Kidney (tissue), 14 donors: ENCODE data around the gene DYNC1LI2. TPM values are rescaled to one million over a fixed set of nuclear protein-coding genes. Genes with fewer than 3 reads are reported as not detected.

ENCODE experiments used
- DNase-seq, 5 donors: peaks; one replicate each; pipeline ENCODE4 v3.0.0-alpha.2; 2013 to 2020
- FAIRE-seq: peaks from 2 replicates; lab custom pipeline; 2012; peaks lifted over from hg19 to GRCh38; lab: Jason Lieb, UNC
- H3K27ac ChIP-seq, 2 donors: one replicate each; pipeline ENCODE4 v1.7.0; 2013; ENCODE audit warnings: low read depth in 2 of 2, low read length in 2 of 2, inconsistent platforms in 1 of 2
- H3K27me3 ChIP-seq: one replicate; pipeline ENCODE4 v1.7.1; 2013; ENCODE audit warnings: low read length, inconsistent platforms; ENCODE audit not compliant: control insufficient read depth, insufficient read depth
- H3K36me3 ChIP-seq, 3 donors: one replicate each; pipeline versions ENCODE4 v1.7.0 to v1.7.1; 2013; ENCODE audit warnings: low read length in 3 of 3, control low read depth in 1 of 3, inconsistent platforms in 1 of 3; ENCODE audit not compliant: insufficient read depth in 3 of 3, control insufficient read depth in 2 of 3
- H3K4me1 ChIP-seq, 3 donors: one replicate each; pipeline versions ENCODE4 v1.7.0 to v1.7.1; 2013; ENCODE audit warnings: low read length in 3 of 3, inconsistent platforms in 1 of 3, low read depth in 1 of 3; ENCODE audit not compliant: control insufficient read depth in 2 of 3, insufficient read depth in 2 of 3
- H3K4me3 ChIP-seq, 3 donors: one replicate each; pipeline versions ENCODE4 v1.7.0 to v1.8.1; 2013; ENCODE audit warnings: low read length in 3 of 3, control low read depth in 1 of 3, inconsistent platforms in 1 of 3
- H3K9ac ChIP-seq, 3 donors: one replicate each; pipeline versions ENCODE4 v1.7.0 to v1.7.1; 2013; ENCODE audit warnings: low read length in 3 of 3, control low read depth in 1 of 3, inconsistent platforms in 1 of 3
- H3K9me3 ChIP-seq, 3 donors: one replicate each; pipeline versions ENCODE4 v1.7.0 to v1.7.1; 2013; ENCODE audit warnings: low read length in 3 of 3, control low read depth in 1 of 3, inconsistent platforms in 1 of 3; ENCODE audit not compliant: control insufficient read depth in 2 of 3, insufficient read depth in 1 of 3
- intact Hi-C: fragments of 100-400 bp; cut with DNase I; formaldehyde crosslinking; loops from one replicate; pipeline ENCODE4 v1.11.1; 2022
- polyA plus RNA-seq: library from polyadenylated mRNA; stranded (reverse); fragments of 350-450 nt; fragmentation: Illumina TruSeq; extraction: RNeasy Lipid Tissue Mini Kit (QIAGEN cat#74804); gene quantifications from one replicate; pipeline ENCODE4 v1.2.3, GENCODE V29; 2014; ENCODE audit warnings: low read depth, low replicate concordance; ENCODE audit not compliant: insufficient read depth
- total RNA-seq: library from RNA; stranded (reverse); fragmentation: NEBNext Ultra II Directional; extraction: Animal tissue kit (Norgen Biotek cat#: 25700); gene quantifications from one replicate; pipeline ENCODE4 v1.2.1, GENCODE V29; 2021
- TF ChIP-seq, protein P1 (sequence below): IDR thresholded peaks from 3 replicates; pipeline ENCODE4 v1.5.1; 2012; ENCODE audit warnings: mild to moderate bottlenecking, moderate library complexity, borderline replicate concordance; ENCODE audit not compliant: insufficient read depth; ENCODE audit errors: extremely low read depth
- donor health status: control.
- donor health status: control.
- donor health status: control.
- donor health status: control.
- donor health status: control.
- donor health status: DM: yes; HTN: yes; CAD: no.
- donor health status: Normal renal cell carcinoma (clear cell type).

DYNC1LI2 gene
- total and polyA plus RNA-seq, 2 donors from 2014 or later, result 32.0 to 119 TPM

DNA sequence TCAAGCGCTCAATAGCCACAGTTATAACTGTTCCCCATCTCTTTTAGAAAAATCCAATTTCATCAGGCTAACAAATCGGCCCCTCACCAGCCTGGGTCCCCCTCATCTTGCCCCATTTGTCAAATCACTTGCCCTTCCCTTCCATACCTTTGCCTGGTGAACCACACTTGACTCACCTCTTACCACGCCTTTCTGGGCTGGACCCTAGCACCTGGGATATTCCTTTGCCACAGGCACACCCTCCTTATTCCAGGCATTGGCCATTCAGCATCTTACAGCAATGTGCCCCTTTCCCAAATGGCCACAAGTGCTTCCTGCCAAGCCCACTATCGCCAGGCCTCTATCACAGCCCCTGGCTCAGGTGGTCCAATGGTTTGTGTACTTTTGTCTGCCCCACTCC, 69.7 kb downstream of the DYNC1LI2 start:
- FAIRE-seq, result no peak
- TF ChIP-seq, protein P1, sequence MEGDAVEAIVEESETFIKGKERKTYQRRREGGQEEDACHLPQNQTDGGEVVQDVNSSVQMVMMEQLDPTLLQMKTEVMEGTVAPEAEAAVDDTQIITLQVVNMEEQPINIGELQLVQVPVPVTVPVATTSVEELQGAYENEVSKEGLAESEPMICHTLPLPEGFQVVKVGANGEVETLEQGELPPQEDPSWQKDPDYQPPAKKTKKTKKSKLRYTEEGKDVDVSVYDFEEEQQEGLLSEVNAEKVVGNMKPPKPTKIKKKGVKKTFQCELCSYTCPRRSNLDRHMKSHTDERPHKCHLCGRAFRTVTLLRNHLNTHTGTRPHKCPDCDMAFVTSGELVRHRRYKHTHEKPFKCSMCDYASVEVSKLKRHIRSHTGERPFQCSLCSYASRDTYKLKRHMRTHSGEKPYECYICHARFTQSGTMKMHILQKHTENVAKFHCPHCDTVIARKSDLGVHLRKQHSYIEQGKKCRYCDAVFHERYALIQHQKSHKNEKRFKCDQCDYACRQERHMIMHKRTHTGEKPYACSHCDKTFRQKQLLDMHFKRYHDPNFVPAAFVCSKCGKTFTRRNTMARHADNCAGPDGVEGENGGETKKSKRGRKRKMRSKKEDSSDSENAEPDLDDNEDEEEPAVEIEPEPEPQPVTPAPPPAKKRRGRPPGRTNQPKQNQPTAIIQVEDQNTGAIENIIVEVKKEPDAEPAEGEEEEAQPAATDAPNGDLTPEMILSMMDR, result no peak
- Histone ChIP-seq H3K9ac (no peak overlapping the region), H3K27ac (peak overlapping the region in 1 of 2 donors; percentile 29), H3K9me3 (no peaks in the 10 kb centered on the region), H3K4me1 (peaks cover 0 to 20% (median 10%) of the 10 kb centered on the region in 3 donors), H3K27me3 (no peaks in the 10 kb centered on the region), H3K36me3 (no peaks in the 10 kb centered on the region), H3K4me3 (no peak overlapping the region)
- intact Hi-C loops, result no loop called here
- DNase-seq, result no peak

- TF ChIP-seq, protein P1, result no peak
- Histone ChIP-seq H3K9me3 (no peaks in the 10 kb centered on the region), H3K36me3 (no peaks in the 10 kb centered on the region), H3K4me1 (peaks cover 0 to 22% (median 10%) of the 10 kb centered on the region in 3 donors), H3K27ac (peak overlapping the region in 1 of 2 donors; percentile 20), H3K9ac (no peak overlapping the region), H3K4me3 (no peak overlapping the region), H3K27me3 (no peaks in the 10 kb centered on the region)
- intact Hi-C loops, result no loop called here
- FAIRE-seq (no peak), DNase-seq (no peak)
Measured at GRCh38 chr16:66678337-66678736, 73.1 kb downstream of the DYNC1LI2 start.

DNA sequence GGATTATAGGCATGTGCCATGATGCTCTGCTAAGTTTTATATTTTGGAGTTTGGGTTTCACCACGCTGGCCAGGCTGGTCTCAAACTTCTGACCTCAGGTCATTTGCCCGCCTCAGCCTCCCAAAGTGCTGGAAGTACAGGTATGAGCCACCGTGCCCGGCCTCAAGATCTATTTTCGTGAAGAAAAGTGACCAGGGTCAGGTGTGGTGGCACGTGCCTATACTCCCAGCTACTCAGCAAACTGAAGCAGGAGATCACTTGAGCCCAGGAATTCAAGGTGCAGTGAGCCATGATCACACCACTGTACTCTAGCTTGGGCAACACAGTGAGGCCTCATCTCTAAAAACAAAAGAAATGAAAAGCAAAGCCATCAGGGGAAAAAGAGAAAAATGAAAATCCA, 73.6 kb downstream of the DYNC1LI2 start:
- TF ChIP-seq, protein P1, result no peak
- intact Hi-C loops, result no loop called here
- Histone ChIP-seq H3K27ac (no peak overlapping the region), H3K4me1 (peaks cover 0 to 22% (median 10%) of the 10 kb centered on the region in 3 donors), H3K9ac (no peak overlapping the region), H3K27me3 (no peaks in the 10 kb centered on the region), H3K36me3 (no peaks in the 10 kb centered on the region), H3K9me3 (no peaks in the 10 kb centered on the region), H3K4me3 (no peak overlapping the region)
- DNase-seq, result no peak
- FAIRE-seq, result no peak

DNA sequence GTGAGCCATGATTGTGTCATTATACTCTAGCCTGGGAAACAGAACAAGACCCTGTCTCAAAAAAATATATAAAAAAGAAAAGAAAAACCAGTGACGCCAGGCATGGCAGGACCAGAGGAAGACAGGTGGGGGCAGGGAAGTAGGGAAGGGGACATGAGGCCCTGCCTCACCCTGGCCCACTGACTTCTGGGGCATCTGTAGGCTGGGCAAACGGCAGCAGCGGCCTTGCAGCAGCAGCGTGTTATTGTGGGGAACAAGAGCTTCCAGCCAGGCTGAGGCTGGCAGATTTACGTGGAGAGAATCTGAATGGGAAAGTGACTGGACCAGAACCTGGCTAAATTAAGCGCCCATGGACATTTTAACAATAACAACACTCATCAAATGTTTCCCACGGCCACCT, 74.2 kb downstream of the DYNC1LI2 start:
- Histone ChIP-seq H3K27me3 (no peaks in the 10 kb centered on the region), H3K27ac (no peak overlapping the region), H3K9me3 (no peaks in the 10 kb centered on the region), H3K4me3 (no peak overlapping the region), H3K36me3 (no peaks in the 10 kb centered on the region), H3K4me1 (peaks cover 0 to 20% (median 4%) of the 10 kb centered on the region in 3 donors), H3K9ac (no peak overlapping the region)
- FAIRE-seq (no peak), DNase-seq (peak in 3 of 5 donors; percentile 24 to 48 (median 41))
- TF ChIP-seq, protein P1, result no peak
- intact Hi-C loops, result no loop called here
